ENCODE results near the gene LARP4B.
A peak's percentile ranks its signal among the peaks of the same experiment; 100 is the strongest.

The LARP4B gene

GRCh38 chr10:794382-794956, 137.0 kb downstream of the LARP4B start:
- peak; percentile 36 for DNase-seq
- no peak overlapping the region for H2BK5ac ChIP-seq (ENCODE audit: low read depth, low read length, poor library complexity, severe bottlenecking)
- H2BK12ac ChIP-seq (ENCODE audit: low read length in 2 of 2): no peak overlapping the region
- no peak overlapping the region for H3K18ac ChIP-seq (ENCODE audit: low read depth in 1 of 2, low read length in 2 of 2)
- no peak overlapping the region for H3K27ac ChIP-seq (ENCODE audit: low read length, poor library complexity, severe bottlenecking)
- no peak overlapping the region for H3K4me3 ChIP-seq (ENCODE audit: insufficient read depth in 1 of 2, low read depth in 1 of 2, low read length in 2 of 2)
- no peak overlapping the region for H3K9ac ChIP-seq (ENCODE audit: low read length)
- H4K8ac ChIP-seq (ENCODE audit: low read length): no peak overlapping the region
- WGBS: 94% methylated on average over 4 of the region's 7 CpGs
- H2AK5ac ChIP-seq (ENCODE audit: low read length, severe bottlenecking): no peak overlapping the region
- no peak overlapping the region for H3K4ac ChIP-seq (ENCODE audit: low read depth in 1 of 2, low read length in 2 of 2)
- H2BK120ac ChIP-seq (ENCODE audit: low read depth, low read length): no peak overlapping the region
- H3K9me3 ChIP-seq (ENCODE audit: control insufficient read depth, low read length): peaks cover 10% of the 10 kb centered on the region
- peaks cover 0 to 11% of the 10 kb centered on the region in 2 experiments for H3K36me3 ChIP-seq (ENCODE audit: control insufficient read depth in 1 of 2, insufficient read depth in 2 of 2, low read depth in 1 of 2, low read length in 2 of 2)
- no peak overlapping the region for H4K91ac ChIP-seq (ENCODE audit: low read length)
- peaks cover 13% of the 10 kb centered on the region for H3K4me1 ChIP-seq (ENCODE audit: control insufficient read depth, insufficient read depth, low read depth, low read length)
- H3K23ac ChIP-seq (ENCODE audit: low read length in 2 of 2): no peak overlapping the region
- no peaks in the 10 kb centered on the region for H3K27me3 ChIP-seq (ENCODE audit: control insufficient read depth in 1 of 2, insufficient read depth in 1 of 2, low read length in 2 of 2)
- H2AFZ ChIP-seq (ENCODE audit: low read depth, low read length): no peak overlapping the region
- no peak overlapping the region for H3K14ac ChIP-seq (ENCODE audit: low read length in 2 of 2)
- H2BK15ac ChIP-seq (ENCODE audit: low read depth, poor library complexity, severe bottlenecking): no peak overlapping the region
- H3K4me2 ChIP-seq (ENCODE audit: low read length, poor library complexity, severe bottlenecking): no peak overlapping the region
- H3K79me1 ChIP-seq (replicated peaks; ENCODE audit: low read length, poor library complexity, severe bottlenecking): peaks cover 5% of the 10 kb centered on the region

GRCh38 chr10:792792-793100, 138.8 kb downstream of the LARP4B start:
- Histone ChIP-seq H2BK5ac (ENCODE audit: low read depth, low read length, poor library complexity, severe bottlenecking) (no peak overlapping the region), H3K27ac (ENCODE audit: low read length, poor library complexity, severe bottlenecking) (no peak overlapping the region), H4K8ac (ENCODE audit: low read length) (no peak overlapping the region), H3K4me3 (ENCODE audit: insufficient read depth in 1 of 2, low read depth in 1 of 2, low read length in 2 of 2) (no peak overlapping the region), H3K14ac (ENCODE audit: low read length in 2 of 2) (no peak overlapping the region), H3K4ac (ENCODE audit: low read depth in 1 of 2, low read length in 2 of 2) (no peak overlapping the region), H2AFZ (ENCODE audit: low read depth, low read length) (no peak overlapping the region), H2BK120ac (ENCODE audit: low read depth, low read length) (no peak overlapping the region), H3K4me2 (ENCODE audit: low read length, poor library complexity, severe bottlenecking) (no peak overlapping the region), H4K91ac (ENCODE audit: low read length) (no peak overlapping the region), H2AK5ac (ENCODE audit: low read length, severe bottlenecking) (no peak overlapping the region), H2BK15ac (ENCODE audit: low read depth, poor library complexity, severe bottlenecking) (no peak overlapping the region), H3K23ac (ENCODE audit: low read length in 2 of 2) (no peak overlapping the region), H3K9ac (ENCODE audit: low read length) (no peak overlapping the region), H3K36me3 (ENCODE audit: control insufficient read depth in 1 of 2, insufficient read depth in 2 of 2, low read depth in 1 of 2, low read length in 2 of 2) (peaks cover 0 to 11% of the 10 kb centered on the region in 2 experiments), H3K4me1 (ENCODE audit: control insufficient read depth, insufficient read depth, low read depth, low read length) (peaks cover 29% of the 10 kb centered on the region), H2BK12ac (ENCODE audit: low read length in 2 of 2) (no peak overlapping the region), H3K27me3 (ENCODE audit: control insufficient read depth in 1 of 2, insufficient read depth in 1 of 2, low read length in 2 of 2) (no peaks in the 10 kb centered on the region), H3K79me1 (replicated peaks; ENCODE audit: low read length, poor library complexity, severe bottlenecking) (peaks cover 2% of the 10 kb centered on the region), H3K18ac (ENCODE audit: low read depth in 1 of 2, low read length in 2 of 2) (no peak overlapping the region), H3K9me3 (ENCODE audit: control insufficient read depth, low read length) (peaks cover 10% of the 10 kb centered on the region)
- DNase-seq: peak; percentile 31
- 67% methylated on average over 3 of the region's 3 CpGs for WGBS

GRCh38 chr10:792083-792791, 139.3 kb downstream of the LARP4B start:
- no peak overlapping the region for H3K4ac ChIP-seq (ENCODE audit: low read depth in 1 of 2, low read length in 2 of 2)
- no peak overlapping the region for H3K14ac ChIP-seq (ENCODE audit: low read length in 2 of 2)
- H2AFZ ChIP-seq (ENCODE audit: low read depth, low read length): no peak overlapping the region
- H3K4me3 ChIP-seq (ENCODE audit: insufficient read depth in 1 of 2, low read depth in 1 of 2, low read length in 2 of 2): no peak overlapping the region
- no peak overlapping the region for H3K27ac ChIP-seq (ENCODE audit: low read length, poor library complexity, severe bottlenecking)
- peaks cover 2% of the 10 kb centered on the region for H3K79me1 ChIP-seq (replicated peaks; ENCODE audit: low read length, poor library complexity, severe bottlenecking)
- H3K4me1 ChIP-seq (ENCODE audit: control insufficient read depth, insufficient read depth, low read depth, low read length): peaks cover 31% of the 10 kb centered on the region
- no peak overlapping the region for H2AK5ac ChIP-seq (ENCODE audit: low read length, severe bottlenecking)
- H4K91ac ChIP-seq (ENCODE audit: low read length): no peak overlapping the region
- no peak overlapping the region for H3K23ac ChIP-seq (ENCODE audit: low read length in 2 of 2)
- H3K18ac ChIP-seq (ENCODE audit: low read depth in 1 of 2, low read length in 2 of 2): no peak overlapping the region
- H3K9me3 ChIP-seq (ENCODE audit: control insufficient read depth, low read length): peaks cover 10% of the 10 kb centered on the region
- no peak overlapping the region for H2BK15ac ChIP-seq (ENCODE audit: low read depth, poor library complexity, severe bottlenecking)
- H3K27me3 ChIP-seq (ENCODE audit: control insufficient read depth in 1 of 2, insufficient read depth in 1 of 2, low read length in 2 of 2): no peaks in the 10 kb centered on the region
- no peak overlapping the region for H3K4me2 ChIP-seq (ENCODE audit: low read length, poor library complexity, severe bottlenecking)
- H2BK120ac ChIP-seq (ENCODE audit: low read depth, low read length): no peak overlapping the region
- H3K36me3 ChIP-seq (ENCODE audit: control insufficient read depth in 1 of 2, insufficient read depth in 2 of 2, low read depth in 1 of 2, low read length in 2 of 2): peaks cover 0 to 11% of the 10 kb centered on the region in 2 experiments
- H3K9ac ChIP-seq (ENCODE audit: low read length): no peak overlapping the region
- H2BK5ac ChIP-seq (ENCODE audit: low read depth, low read length, poor library complexity, severe bottlenecking): no peak overlapping the region
- no peak overlapping the region for H4K8ac ChIP-seq (ENCODE audit: low read length)
- no peak overlapping the region for H2BK12ac ChIP-seq (ENCODE audit: low read length in 2 of 2)
- DNase-seq: no peak
- 93% methylated on average over 11 of the region's 16 CpGs for WGBS

GRCh38 chr10:791639-792038, 139.9 kb downstream of the LARP4B start:
- Histone ChIP-seq H2BK15ac (ENCODE audit: low read depth, poor library complexity, severe bottlenecking) (no peak overlapping the region), H4K8ac (ENCODE audit: low read length) (no peak overlapping the region), H2AFZ (ENCODE audit: low read depth, low read length) (no peak overlapping the region), H3K9me3 (ENCODE audit: control insufficient read depth, low read length) (peaks cover 6% of the 10 kb centered on the region), H2BK120ac (ENCODE audit: low read depth, low read length) (no peak overlapping the region), H2BK5ac (ENCODE audit: low read depth, low read length, poor library complexity, severe bottlenecking) (no peak overlapping the region), H3K27ac (ENCODE audit: low read length, poor library complexity, severe bottlenecking) (no peak overlapping the region), H4K91ac (ENCODE audit: low read length) (peak overlapping the region; percentile 23), H3K9ac (ENCODE audit: low read length) (no peak overlapping the region), H3K4me1 (ENCODE audit: control insufficient read depth, insufficient read depth, low read depth, low read length) (peaks cover 33% of the 10 kb centered on the region), H3K4ac (ENCODE audit: low read depth in 1 of 2, low read length in 2 of 2) (no peak overlapping the region), H3K36me3 (ENCODE audit: control insufficient read depth in 1 of 2, insufficient read depth in 2 of 2, low read depth in 1 of 2, low read length in 2 of 2) (peaks cover 0 to 6% of the 10 kb centered on the region in 2 experiments), H3K14ac (ENCODE audit: low read length in 2 of 2) (peak overlapping the region in 1 of 2 experiments; percentile 0), H3K79me1 (replicated peaks; ENCODE audit: low read length, poor library complexity, severe bottlenecking) (no peaks in the 10 kb centered on the region), H3K4me2 (ENCODE audit: low read length, poor library complexity, severe bottlenecking) (no peak overlapping the region), H2BK12ac (ENCODE audit: low read length in 2 of 2) (no peak overlapping the region), H3K4me3 (ENCODE audit: insufficient read depth in 1 of 2, low read depth in 1 of 2, low read length in 2 of 2) (no peak overlapping the region), H2AK5ac (ENCODE audit: low read length, severe bottlenecking) (no peak overlapping the region), H3K18ac (ENCODE audit: low read depth in 1 of 2, low read length in 2 of 2) (no peak overlapping the region), H3K23ac (ENCODE audit: low read length in 2 of 2) (no peak overlapping the region), H3K27me3 (ENCODE audit: control insufficient read depth in 1 of 2, insufficient read depth in 1 of 2, low read length in 2 of 2) (no peaks in the 10 kb centered on the region)
- no peak for DNase-seq
- WGBS: 97% methylated on average over 7 of the region's 7 CpGs

All from mesenchymal stem cell (in vitro differentiated cells and primary cell).